Measurements from ENCODE around the gene PATE1. TPM values are rescaled to one million over a fixed set of nuclear protein-coding genes. Genes with fewer than 3 reads are reported as not detected.

Gene PATE1
- total RNA-seq, 1 donor from 2014 or later, result not detected

DNA sequence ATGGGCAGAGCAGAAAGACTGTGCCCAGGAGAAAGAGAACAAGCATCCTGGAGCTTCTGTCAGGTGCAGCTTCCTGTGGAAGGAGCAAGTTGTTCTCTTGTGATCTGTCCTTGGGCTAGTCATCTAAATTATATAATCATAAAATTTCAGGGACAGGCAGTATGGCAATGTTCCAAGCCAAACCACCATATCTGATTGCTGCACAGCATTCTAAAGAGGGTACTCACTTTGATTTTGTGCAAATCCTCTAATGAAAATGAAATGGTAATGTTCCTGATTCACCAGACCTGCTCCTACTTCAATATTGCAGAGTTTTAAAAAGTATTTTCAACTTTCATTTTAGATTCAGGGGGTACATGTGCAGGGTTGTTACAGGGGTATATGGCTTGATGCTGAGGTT lies 32.6 kb downstream of the PATE1 start, which contains the start of gene PATE2:
PATE2 (minus strand) TSS at position 101 of the 400 bp plus-strand sequence; CDS start at position 46, 55 bp downstream.
- DNase-seq (no peak), ATAC-seq (ENCODE audit: poor library complexity) (no peak)
- intact Hi-C loops (cut with DNase I), result no loop called here

DNA sequence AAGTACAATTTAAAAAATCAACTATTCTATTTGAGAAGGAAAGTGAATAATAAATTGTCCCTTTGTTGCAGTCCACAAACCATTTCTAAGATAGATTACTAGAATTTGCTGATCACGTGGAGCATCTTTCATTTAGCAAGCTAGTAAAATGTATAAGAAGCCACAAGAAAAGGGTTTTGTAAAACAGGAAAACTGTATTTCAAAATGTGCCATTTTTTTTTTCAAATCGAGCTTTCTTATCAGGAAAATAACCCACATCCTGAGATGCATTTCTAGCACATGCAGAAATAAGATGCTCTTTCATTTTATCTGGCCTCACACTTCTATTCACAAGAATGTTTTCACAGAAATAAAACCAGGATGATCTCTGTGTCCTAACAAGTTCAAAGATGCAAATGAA lies 38.6 kb downstream of the PATE1 start:
- intact Hi-C loops (cut with DNase I), result no loop called here
- DNase-seq (no peak), ATAC-seq (ENCODE audit: poor library complexity) (no peak)

GRCh38 chr11:125787827-125788226 lies 41.7 kb downstream of the PATE1 start, which contains the start of gene PATE3:
PATE3 (plus strand) TSS chr11:125788127; CDS start chr11:125788152, 25 bp downstream.
- DNase-seq (no peak), ATAC-seq (ENCODE audit: poor library complexity) (no peak)
- intact Hi-C loops (cut with DNase I), result no loop called here

DNA sequence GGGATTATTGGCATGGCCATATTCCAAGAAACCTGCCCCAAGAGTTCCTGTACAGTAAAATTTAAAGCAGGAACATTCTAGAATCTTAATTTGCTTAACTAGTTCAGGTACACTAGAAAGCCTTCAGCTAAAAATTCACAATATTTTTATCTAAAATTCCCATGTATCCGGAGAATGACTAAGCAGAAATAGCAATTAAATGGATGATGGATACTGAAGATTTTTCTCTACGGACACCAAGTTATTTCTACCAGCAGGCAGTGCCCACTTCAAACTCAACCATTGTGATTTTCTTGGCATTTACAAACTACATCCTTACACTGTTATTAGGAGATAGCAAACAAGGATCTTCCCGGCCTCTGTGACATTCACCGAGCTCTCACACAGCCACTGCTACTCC lies 44.7 kb downstream of the PATE1 start:
- ATAC-seq (ENCODE audit: poor library complexity) (no peak), DNase-seq (no peak)
- intact Hi-C loops (cut with DNase I), result no loop called here

DNA sequence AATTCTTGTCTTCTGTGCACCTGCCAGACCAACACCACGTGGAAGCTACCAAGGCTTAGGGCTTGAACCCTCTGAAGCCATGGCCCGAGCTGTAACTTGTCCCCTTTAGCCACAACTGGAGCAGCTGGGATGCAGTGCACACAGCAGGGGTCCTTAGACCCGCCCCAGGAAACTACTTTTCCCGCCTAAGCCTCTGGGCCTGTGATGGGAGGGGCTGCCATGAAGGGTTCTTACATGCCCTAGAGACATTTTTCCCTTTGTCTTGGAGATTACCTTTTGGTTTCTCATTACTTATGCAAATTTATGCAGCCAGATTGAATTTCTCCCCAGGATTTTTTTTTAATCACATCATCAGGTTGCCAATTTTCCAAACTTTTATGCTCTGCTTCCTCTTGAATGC lies 51.6 kb downstream of the PATE1 start:
- no peak for DNase-seq
- intact Hi-C loops (cut with DNase I), result no loop called here
- no peak for ATAC-seq (ENCODE audit: poor library complexity)

Other genes starting within 250 kb of the PATE1 start
- gene EI24, start 176.8 kb upstream of the PATE1 start, total RNA-seq, result 53.0 TPM
- gene STT3A, start 153.4 kb upstream of the PATE1 start, total RNA-seq, result 54.0 TPM
- 0.83 TPM for gene CHEK1, start 121.1 kb upstream of the PATE1 start, total RNA-seq
- gene ACRV1, start 65.4 kb upstream of the PATE1 start, total RNA-seq, result not detected
- not detected for gene PATE2, start 32.5 kb downstream of the PATE1 start, total RNA-seq
- gene PATE3, start 41.8 kb downstream of the PATE1 start, total RNA-seq, result not detected
- not detected for gene PATE4, start 87.0 kb downstream of the PATE1 start, total RNA-seq
- gene HYLS1, start 141.4 kb downstream of the PATE1 start, total RNA-seq, result 4.4 TPM
- 5.1 TPM for gene PUS3, start 156.9 kb downstream of the PATE1 start, total RNA-seq
- not detected for gene DDX25, start 158.2 kb downstream of the PATE1 start, total RNA-seq
- 0.08 TPM for gene VSIG10L2, start 199.8 kb downstream of the PATE1 start, total RNA-seq